MM.1S (cell line): ENCODE data around the gene KIZ.

Source experiments
- EZH2 ChIP-seq: fragments of 300-600 bp; sonication (generic); optimal IDR thresholded peaks from 2 replicates; pipeline ENCODE3; 2017; ENCODE audit warnings: low read depth, mild to moderate bottlenecking, antibody characterized with exemption, low read length, mixed read lengths
- TF ChIP-seq, protein P1 (sequence below): fragments of 300-600 bp; sonication (generic); IDR thresholded peaks from 2 replicates; pipeline ENCODE4 v1.5.1; 2016; ENCODE audit warnings: antibody characterized with exemption, low read length, mixed read lengths

- TF ChIP-seq, protein P1, sequence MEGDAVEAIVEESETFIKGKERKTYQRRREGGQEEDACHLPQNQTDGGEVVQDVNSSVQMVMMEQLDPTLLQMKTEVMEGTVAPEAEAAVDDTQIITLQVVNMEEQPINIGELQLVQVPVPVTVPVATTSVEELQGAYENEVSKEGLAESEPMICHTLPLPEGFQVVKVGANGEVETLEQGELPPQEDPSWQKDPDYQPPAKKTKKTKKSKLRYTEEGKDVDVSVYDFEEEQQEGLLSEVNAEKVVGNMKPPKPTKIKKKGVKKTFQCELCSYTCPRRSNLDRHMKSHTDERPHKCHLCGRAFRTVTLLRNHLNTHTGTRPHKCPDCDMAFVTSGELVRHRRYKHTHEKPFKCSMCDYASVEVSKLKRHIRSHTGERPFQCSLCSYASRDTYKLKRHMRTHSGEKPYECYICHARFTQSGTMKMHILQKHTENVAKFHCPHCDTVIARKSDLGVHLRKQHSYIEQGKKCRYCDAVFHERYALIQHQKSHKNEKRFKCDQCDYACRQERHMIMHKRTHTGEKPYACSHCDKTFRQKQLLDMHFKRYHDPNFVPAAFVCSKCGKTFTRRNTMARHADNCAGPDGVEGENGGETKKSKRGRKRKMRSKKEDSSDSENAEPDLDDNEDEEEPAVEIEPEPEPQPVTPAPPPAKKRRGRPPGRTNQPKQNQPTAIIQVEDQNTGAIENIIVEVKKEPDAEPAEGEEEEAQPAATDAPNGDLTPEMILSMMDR: no peak
- TF ChIP-seq EZH2: no peak
Observed at GRCh38 chr20:21174516-21175239, 48.8 kb downstream of the KIZ start.
